HG03442 (cell line): ENCODE data around the gene DISP1.
"Not testable (repeated sequence)": the region's sequence is repeated elsewhere in the genome, so short reads cannot be mapped to it uniquely, and the experiment has no call there.

ENCODE experiments used
- ATAC-seq: cut with Tn5 transposase; IDR thresholded peaks from one replicate; pipeline ENCODE4 v1.9.1; 2021; ENCODE audit warnings: mild to moderate bottlenecking, moderate library complexity; ENCODE audit not compliant: unreplicated experiment

DISP1 gene

GRCh38 chr1:222794656-222795474 is 20.0 kb upstream of the DISP1 start:
- ATAC-seq: no peak

GRCh38 chr1:222798116-222798515 is 16.7 kb upstream of the DISP1 start:
- ATAC-seq: peak; percentile 55

- ATAC-seq: no peak
Observed at GRCh38 chr1:222798975-222799374, 15.9 kb upstream of the DISP1 start.

GRCh38 chr1:222801067-222801466 is 13.8 kb upstream of the DISP1 start:
- ATAC-seq: no peak

- no peak for ATAC-seq
Observed at GRCh38 chr1:222811671-222812070, 3.2 kb upstream of the DISP1 start.

GRCh38 chr1:222813866-222814535 is 838 bp upstream of the DISP1 start:
- no peak for ATAC-seq

- no peak for ATAC-seq
Observed at GRCh38 chr1:222815440-222815765, 564 bp downstream of the DISP1 start.

- ATAC-seq: no peak
Observed at GRCh38 chr1:222817529-222817928, 2.7 kb downstream of the DISP1 start.

- ATAC-seq: no peak
Observed at GRCh38 chr1:222818171-222818570, 3.3 kb downstream of the DISP1 start.

- no peak for ATAC-seq
Observed at GRCh38 chr1:222820171-222820712, 5.4 kb downstream of the DISP1 start.

- ATAC-seq: no peak
Observed at GRCh38 chr1:222821239-222821638, 6.4 kb downstream of the DISP1 start.

GRCh38 chr1:222823695-222824094 is 8.9 kb downstream of the DISP1 start:
- no peak for ATAC-seq

GRCh38 chr1:222824641-222825040 is 9.8 kb downstream of the DISP1 start:
- ATAC-seq: no peak

- ATAC-seq: no peak
Observed at GRCh38 chr1:222828939-222829338, 14.1 kb downstream of the DISP1 start.

GRCh38 chr1:222829868-222830267 is 15.0 kb downstream of the DISP1 start:
- no peak for ATAC-seq

GRCh38 chr1:222833356-222833876 is 18.6 kb downstream of the DISP1 start:
- ATAC-seq: no peak

GRCh38 chr1:222843469-222844410 is 28.9 kb downstream of the DISP1 start:
- no peak for ATAC-seq

GRCh38 chr1:222844411-222844779 is 29.6 kb downstream of the DISP1 start:
- no peak for ATAC-seq

- no peak for ATAC-seq
Observed at GRCh38 chr1:222845763-222846162, 30.9 kb downstream of the DISP1 start.

GRCh38 chr1:222850550-222850949 is 35.7 kb downstream of the DISP1 start:
- not testable (repeated sequence) for ATAC-seq

GRCh38 chr1:222852326-222852725 is 37.5 kb downstream of the DISP1 start:
- no peak for ATAC-seq
